Activated naive CD8-positive, alpha-beta T cell (primary cell): Measurements from ENCODE around the gene LUC7L.
A peak's percentile ranks its signal among the peaks of the same experiment; 100 is the strongest.
"Not testable (repeated sequence)": the region's sequence is repeated elsewhere in the genome, so short reads cannot be mapped to it uniquely, and the experiment has no call there.

ENCODE experiments used
- H3K27ac Mint-ChIP-seq: one replicate; pipeline ENCODE4 v1.8.0; 2021; ENCODE audit warnings: mixed read lengths
- H3K27me3 Mint-ChIP-seq: one replicate; pipeline ENCODE4 v1.8.0; 2021; ENCODE audit warnings: mixed read lengths
- H3K36me3 Mint-ChIP-seq: one replicate; pipeline ENCODE4 v1.8.0; 2021; ENCODE audit warnings: mixed read lengths
- H3K4me1 Mint-ChIP-seq: one replicate; pipeline ENCODE4 v1.8.0; 2021; ENCODE audit warnings: low read depth, mixed read lengths
- H3K4me3 Mint-ChIP-seq: one replicate; pipeline ENCODE4 v1.8.0; 2021; ENCODE audit warnings: mild to moderate bottlenecking, mixed read lengths
- H3K9me3 Mint-ChIP-seq: one replicate; pipeline ENCODE4 v1.8.0; 2021; ENCODE audit warnings: low read depth, mixed read lengths

Gene LUC7L

DNA sequence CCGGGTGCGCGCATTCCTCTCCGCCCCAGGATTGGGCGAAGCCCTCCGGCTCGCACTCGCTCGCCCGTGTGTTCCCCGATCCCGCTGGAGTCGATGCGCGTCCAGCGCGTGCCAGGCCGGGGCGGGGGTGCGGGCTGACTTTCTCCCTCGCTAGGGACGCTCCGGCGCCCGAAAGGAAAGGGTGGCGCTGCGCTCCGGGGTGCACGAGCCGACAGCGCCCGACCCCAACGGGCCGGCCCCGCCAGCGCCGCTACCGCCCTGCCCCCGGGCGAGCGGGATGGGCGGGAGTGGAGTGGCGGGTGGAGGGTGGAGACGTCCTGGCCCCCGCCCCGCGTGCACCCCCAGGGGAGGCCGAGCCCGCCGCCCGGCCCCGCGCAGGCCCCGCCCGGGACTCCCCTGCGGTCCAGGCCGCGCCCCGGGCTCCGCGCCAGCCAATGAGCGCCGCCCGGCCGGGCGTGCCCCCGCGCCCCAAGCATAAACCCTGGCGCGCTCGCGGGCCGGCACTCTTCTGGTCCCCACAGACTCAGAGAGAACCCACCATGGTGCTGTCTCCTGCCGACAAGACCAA, 56.8 kb downstream of the LUC7L start, which contains the start of gene HBA2:
HBA2 (plus strand) TSS at position 503 of the 568 bp plus-strand sequence; CDS start at position 540, 37 bp downstream.
- Mint-ChIP-seq H3K27me3 (peaks cover 24% of the 10 kb centered on the region), H3K4me3 (peak within 1 kb of the TSS; percentile 44), H3K4me1 (peaks cover 17% of the 10 kb centered on the region)
- not testable (repeated sequence) for H3K9me3 Mint-ChIP-seq, H3K27ac Mint-ChIP-seq, H3K36me3 Mint-ChIP-seq

GRCh38 chr16:170788-171187, 58.5 kb downstream of the LUC7L start:
- H3K9me3 Mint-ChIP-seq: no peaks in the 10 kb centered on the region
- H3K36me3 Mint-ChIP-seq: no peaks in the 10 kb centered on the region
- peaks cover 18% of the 10 kb centered on the region for H3K4me1 Mint-ChIP-seq
- no peak overlapping the region for H3K27ac Mint-ChIP-seq
- H3K27me3 Mint-ChIP-seq: peaks cover 28% of the 10 kb centered on the region
- no peak overlapping the region for H3K4me3 Mint-ChIP-seq

DNA sequence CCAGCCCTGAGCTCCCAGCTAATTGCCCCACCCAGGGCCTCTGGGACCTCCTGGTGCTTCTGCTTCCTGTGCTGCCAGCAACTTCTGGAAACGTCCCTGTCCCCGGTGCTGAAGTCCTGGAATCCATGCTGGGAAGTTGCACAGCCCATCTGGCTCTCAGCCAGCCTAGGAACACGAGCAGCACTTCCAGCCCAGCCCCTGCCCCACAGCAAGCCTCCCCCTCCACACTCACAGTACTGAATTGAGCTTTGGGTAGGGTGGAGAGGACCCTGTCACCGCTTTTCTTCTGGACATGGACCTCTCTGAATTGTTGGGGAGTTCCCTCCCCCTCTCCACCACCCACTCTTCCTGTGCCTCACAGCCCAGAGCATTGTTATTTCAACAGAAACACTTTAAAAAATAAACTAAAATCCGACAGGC, 59.2 kb downstream of the LUC7L start:
- not testable (repeated sequence) for H3K36me3 Mint-ChIP-seq, H3K4me3 Mint-ChIP-seq, H3K27ac Mint-ChIP-seq, H3K9me3 Mint-ChIP-seq
- peaks cover 13% of the 10 kb centered on the region for H3K4me1 Mint-ChIP-seq
- peaks cover 23% of the 10 kb centered on the region for H3K27me3 Mint-ChIP-seq

GRCh38 chr16:169014-169413, 60.2 kb downstream of the LUC7L start:
- no peaks in the 10 kb centered on the region for H3K36me3 Mint-ChIP-seq
- H3K9me3 Mint-ChIP-seq: no peaks in the 10 kb centered on the region
- H3K4me3 Mint-ChIP-seq: no peak overlapping the region
- peaks cover 16% of the 10 kb centered on the region for H3K27me3 Mint-ChIP-seq
- H3K4me1 Mint-ChIP-seq: peaks cover 5% of the 10 kb centered on the region
- H3K27ac Mint-ChIP-seq: no peak overlapping the region

GRCh38 chr16:168424-168823, 60.8 kb downstream of the LUC7L start:
- H3K36me3 Mint-ChIP-seq: no peaks in the 10 kb centered on the region
- H3K4me1 Mint-ChIP-seq: peaks cover 3% of the 10 kb centered on the region
- peaks cover 16% of the 10 kb centered on the region for H3K27me3 Mint-ChIP-seq
- no peaks in the 10 kb centered on the region for H3K9me3 Mint-ChIP-seq
- no peak overlapping the region for H3K27ac Mint-ChIP-seq
- no peak overlapping the region for H3K4me3 Mint-ChIP-seq

DNA sequence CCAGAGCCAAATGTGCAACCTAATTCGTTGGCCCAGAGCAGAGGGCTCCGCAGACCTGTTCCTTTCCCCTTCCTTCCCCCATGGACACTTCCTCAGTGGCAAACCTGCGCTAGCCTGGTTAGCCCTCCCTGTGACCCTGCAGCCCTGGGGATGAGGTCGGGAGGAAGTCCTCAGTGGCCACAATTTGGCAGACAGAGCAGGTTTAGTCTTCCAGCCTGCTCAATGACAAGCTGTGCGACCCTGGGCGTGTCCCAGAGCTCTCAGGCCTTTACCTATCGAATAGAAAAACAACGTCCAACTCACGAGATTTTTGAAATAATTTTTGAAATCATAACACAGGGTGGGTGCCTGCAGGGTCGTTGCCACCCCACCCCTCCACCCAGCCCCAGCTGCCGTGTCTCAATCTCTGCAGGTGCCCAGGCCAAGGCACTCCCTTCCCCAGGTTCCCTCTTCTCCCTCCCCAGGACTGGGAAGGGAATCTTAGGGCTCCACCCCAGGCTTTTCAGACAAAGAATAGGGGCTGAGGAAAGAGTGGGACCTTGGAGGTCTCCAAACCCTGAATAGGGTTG, 62.0 kb downstream of the LUC7L start:
- H3K9me3 Mint-ChIP-seq: no peaks in the 10 kb centered on the region
- H3K4me3 Mint-ChIP-seq: no peak overlapping the region
- H3K27ac Mint-ChIP-seq: no peak overlapping the region
- no peaks in the 10 kb centered on the region for H3K36me3 Mint-ChIP-seq
- peaks cover 17% of the 10 kb centered on the region for H3K27me3 Mint-ChIP-seq
- peaks cover 3% of the 10 kb centered on the region for H3K4me1 Mint-ChIP-seq

GRCh38 chr16:166375-167121, 62.7 kb downstream of the LUC7L start:
- H3K27me3 Mint-ChIP-seq: peaks cover 17% of the 10 kb centered on the region
- H3K4me3 Mint-ChIP-seq: no peak overlapping the region
- H3K27ac Mint-ChIP-seq: no peak overlapping the region
- no peaks in the 10 kb centered on the region for H3K9me3 Mint-ChIP-seq
- H3K4me1 Mint-ChIP-seq: peaks cover 1% of the 10 kb centered on the region
- H3K36me3 Mint-ChIP-seq: no peaks in the 10 kb centered on the region

GRCh38 chr16:165539-166374, 63.5 kb downstream of the LUC7L start, which contains the start of gene HBM:
Gene HBM (plus strand): TSS chr16:165978. CDS start chr16:165998, 20 bp downstream.
- Mint-ChIP-seq H3K27me3 (peaks cover 15% of the 10 kb centered on the region), H3K4me3 (peak within 1 kb of the TSS; percentile 49), H3K27ac (no peak within 1 kb of the TSS), H3K9me3 (no peaks in the 10 kb centered on the region), H3K36me3 (no peaks in the 10 kb centered on the region), H3K4me1 (peaks cover 1% of the 10 kb centered on the region)

- H3K9me3 Mint-ChIP-seq: no peaks in the 10 kb centered on the region
- no peak overlapping the region for H3K27ac Mint-ChIP-seq
- peaks cover 14% of the 10 kb centered on the region for H3K27me3 Mint-ChIP-seq
- no peaks in the 10 kb centered on the region for H3K36me3 Mint-ChIP-seq
- peaks cover 1% of the 10 kb centered on the region for H3K4me1 Mint-ChIP-seq
- H3K4me3 Mint-ChIP-seq: peak overlapping the region; percentile 49
Observed at GRCh38 chr16:164827-165538, 64.3 kb downstream of the LUC7L start.

- not testable (repeated sequence) for H3K9me3 Mint-ChIP-seq, H3K27ac Mint-ChIP-seq, H3K4me1 Mint-ChIP-seq, H3K4me3 Mint-ChIP-seq, H3K36me3 Mint-ChIP-seq
- peaks cover 17% of the 10 kb centered on the region for H3K27me3 Mint-ChIP-seq
Observed at GRCh38 chr16:164134-164823, 65.0 kb downstream of the LUC7L start.

DNA sequence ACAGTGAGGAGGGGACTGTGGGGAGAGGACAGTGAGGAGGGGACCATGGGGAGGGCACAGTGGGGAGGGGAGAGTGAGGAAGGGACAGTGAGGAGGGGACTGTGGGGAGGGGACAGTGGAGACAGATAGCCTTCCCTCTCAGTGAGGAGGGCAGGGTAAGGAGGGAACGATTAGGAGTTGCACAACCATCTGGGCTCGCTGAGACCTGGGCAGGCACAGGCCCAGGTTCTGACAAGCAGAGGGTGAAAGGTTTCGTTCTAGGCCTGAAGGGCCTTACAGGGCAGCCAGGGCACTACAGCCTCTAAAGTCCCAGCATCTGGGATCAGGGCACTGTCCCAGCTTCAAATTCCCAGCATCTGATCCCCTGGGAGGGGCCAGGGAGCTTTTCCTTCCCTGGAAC, 65.6 kb downstream of the LUC7L start:
- not testable (repeated sequence) for H3K36me3 Mint-ChIP-seq, H3K9me3 Mint-ChIP-seq, H3K27ac Mint-ChIP-seq, H3K4me1 Mint-ChIP-seq
- Mint-ChIP-seq H3K4me3 (peak overlapping the region; percentile 49), H3K27me3 (peaks cover 18% of the 10 kb centered on the region)

DNA sequence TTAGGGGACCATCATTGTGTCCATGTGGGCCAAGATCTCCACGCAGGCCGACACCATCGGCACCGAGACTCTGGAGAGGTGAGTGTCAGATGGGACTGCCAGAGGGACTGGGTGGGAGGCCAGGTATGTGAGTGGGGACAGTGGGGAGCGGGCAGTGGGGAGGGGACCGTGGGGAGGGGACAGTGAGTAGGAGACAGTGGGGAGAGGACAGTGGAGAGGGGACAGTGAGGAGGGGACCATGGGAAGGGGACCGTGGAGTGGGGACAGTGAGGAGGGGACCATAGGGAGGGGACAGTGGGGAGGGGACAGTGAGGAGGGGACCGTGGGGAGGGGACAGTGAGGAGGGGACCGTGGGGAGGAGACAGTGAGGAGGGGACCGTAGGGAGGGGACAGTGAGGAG, 66.1 kb downstream of the LUC7L start:
- H3K4me1 Mint-ChIP-seq, H3K9me3 Mint-ChIP-seq, H3K27ac Mint-ChIP-seq, H3K36me3 Mint-ChIP-seq, H3K4me3 Mint-ChIP-seq: not testable (repeated sequence)
- peaks cover 17% of the 10 kb centered on the region for H3K27me3 Mint-ChIP-seq

GRCh38 chr16:162271-162991, 66.8 kb downstream of the LUC7L start:
- H3K36me3 Mint-ChIP-seq: no peaks in the 10 kb centered on the region
- H3K4me1 Mint-ChIP-seq: peaks cover 1% of the 10 kb centered on the region
- H3K4me3 Mint-ChIP-seq: no peak overlapping the region
- H3K27ac Mint-ChIP-seq: no peak overlapping the region
- H3K27me3 Mint-ChIP-seq: peaks cover 17% of the 10 kb centered on the region
- no peaks in the 10 kb centered on the region for H3K9me3 Mint-ChIP-seq
